ENCODE data around the gene PLA2G5.
"Not testable (repeated sequence)": the region's sequence is repeated elsewhere in the genome, so short reads cannot be mapped to it uniquely, and the experiment has no call there.

The PLA2G5 gene

DNA sequence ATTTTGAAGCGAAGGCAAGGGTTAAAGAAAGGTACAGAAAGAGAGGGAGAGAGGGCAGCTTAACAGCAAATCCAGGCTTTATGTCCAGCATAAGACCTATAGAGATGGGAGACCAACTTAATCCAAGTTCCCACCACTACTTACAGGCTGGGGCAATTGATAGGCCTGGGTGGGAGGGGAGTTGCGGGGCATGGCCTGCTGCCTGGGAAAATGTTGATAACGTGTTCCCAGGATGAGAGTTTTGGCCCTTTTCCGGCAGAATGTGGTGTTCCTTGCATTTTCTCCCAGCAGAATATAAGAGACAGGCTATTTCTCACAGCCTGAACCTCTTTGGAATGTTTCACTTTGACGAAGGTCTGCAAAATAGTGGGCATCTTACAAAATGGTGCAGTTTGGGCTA lies 34.9 kb upstream of the PLA2G5 start:
- no peak overlapping the region for H3K4me2 ChIP-seq (ENCODE audit: low read length)

DNA sequence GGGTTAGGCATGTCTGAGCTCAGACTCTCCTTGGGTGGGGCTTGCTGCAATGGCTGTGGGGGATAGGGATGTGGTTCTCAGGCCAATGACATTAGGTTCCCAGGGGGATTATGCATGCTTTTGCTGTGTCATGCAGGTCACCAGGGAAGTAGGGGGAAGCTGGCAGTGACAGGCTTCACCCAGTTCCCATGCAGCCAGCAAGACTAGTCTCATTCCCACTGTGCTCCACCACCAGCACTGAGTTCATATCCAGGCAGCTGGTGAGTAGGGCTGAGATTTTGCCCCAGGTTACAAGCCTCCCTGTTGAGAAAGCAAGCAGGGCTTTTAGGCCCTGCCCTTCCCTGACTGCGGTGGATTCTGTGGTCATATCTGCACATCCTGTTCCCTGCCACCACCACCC lies 32.1 kb upstream of the PLA2G5 start:
- no peaks in the 10 kb centered on the region for H4K20me1 ChIP-seq (ENCODE audit: insufficient read depth, low read length)
- H3K9ac ChIP-seq (ENCODE audit: low read length), result no peak overlapping the region
- no peak overlapping the region for H3K27ac ChIP-seq (ENCODE audit: low read length)
- H3K79me2 ChIP-seq (ENCODE audit: low read length), result no peaks in the 10 kb centered on the region
- H3K4me2 ChIP-seq (ENCODE audit: low read length), result no peak overlapping the region
- no peaks in the 10 kb centered on the region for H3K4me1 ChIP-seq (ENCODE audit: low read length)
- no peaks in the 10 kb centered on the region for H3K27me3 ChIP-seq (ENCODE audit: low read depth, low read length)
- no peaks in the 10 kb centered on the region for H3K9me3 ChIP-seq (ENCODE audit: insufficient read depth, low read length)
- no peak for TF ChIP-seq EZH2phosphoT487 (IDR thresholded peaks at IDR 0.05; ENCODE audit: low read depth)
- TF ChIP-seq, protein P1, sequence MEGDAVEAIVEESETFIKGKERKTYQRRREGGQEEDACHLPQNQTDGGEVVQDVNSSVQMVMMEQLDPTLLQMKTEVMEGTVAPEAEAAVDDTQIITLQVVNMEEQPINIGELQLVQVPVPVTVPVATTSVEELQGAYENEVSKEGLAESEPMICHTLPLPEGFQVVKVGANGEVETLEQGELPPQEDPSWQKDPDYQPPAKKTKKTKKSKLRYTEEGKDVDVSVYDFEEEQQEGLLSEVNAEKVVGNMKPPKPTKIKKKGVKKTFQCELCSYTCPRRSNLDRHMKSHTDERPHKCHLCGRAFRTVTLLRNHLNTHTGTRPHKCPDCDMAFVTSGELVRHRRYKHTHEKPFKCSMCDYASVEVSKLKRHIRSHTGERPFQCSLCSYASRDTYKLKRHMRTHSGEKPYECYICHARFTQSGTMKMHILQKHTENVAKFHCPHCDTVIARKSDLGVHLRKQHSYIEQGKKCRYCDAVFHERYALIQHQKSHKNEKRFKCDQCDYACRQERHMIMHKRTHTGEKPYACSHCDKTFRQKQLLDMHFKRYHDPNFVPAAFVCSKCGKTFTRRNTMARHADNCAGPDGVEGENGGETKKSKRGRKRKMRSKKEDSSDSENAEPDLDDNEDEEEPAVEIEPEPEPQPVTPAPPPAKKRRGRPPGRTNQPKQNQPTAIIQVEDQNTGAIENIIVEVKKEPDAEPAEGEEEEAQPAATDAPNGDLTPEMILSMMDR (IDR thresholded peaks at IDR 0.05; ENCODE audit: low read depth, low read length), result no peak
- H2AFZ ChIP-seq (ENCODE audit: low read depth, low read length), result no peak overlapping the region
- no peak overlapping the region for H3K4me3 ChIP-seq (ENCODE audit: low read length)
- no peaks in the 10 kb centered on the region for H3K36me3 ChIP-seq (replicated peaks; ENCODE audit: low read depth, low read length)

More for the DNA sequence above, 34.9 kb upstream of the PLA2G5 start:
- Histone ChIP-seq H3K4me1 (ENCODE audit: low read length) (no peaks in the 10 kb centered on the region), H3K27me3 (ENCODE audit: low read depth, low read length) (no peaks in the 10 kb centered on the region), H3K79me2 (ENCODE audit: low read length) (no peaks in the 10 kb centered on the region), H3K36me3 (replicated peaks; ENCODE audit: low read depth, low read length) (no peaks in the 10 kb centered on the region), H2AFZ (ENCODE audit: low read depth, low read length) (no peak overlapping the region), H3K9ac (ENCODE audit: low read length) (no peak overlapping the region), H4K20me1 (ENCODE audit: insufficient read depth, low read length) (no peaks in the 10 kb centered on the region), H3K4me3 (ENCODE audit: low read length) (no peak overlapping the region), H3K9me3 (ENCODE audit: insufficient read depth, low read length) (no peaks in the 10 kb centered on the region), H3K27ac (ENCODE audit: low read length) (no peak overlapping the region)
- TF ChIP-seq EZH2phosphoT487 (IDR thresholded peaks at IDR 0.05; ENCODE audit: low read depth), result no peak
- TF ChIP-seq, protein P1 (IDR thresholded peaks at IDR 0.05; ENCODE audit: low read depth, low read length), result no peak

DNA sequence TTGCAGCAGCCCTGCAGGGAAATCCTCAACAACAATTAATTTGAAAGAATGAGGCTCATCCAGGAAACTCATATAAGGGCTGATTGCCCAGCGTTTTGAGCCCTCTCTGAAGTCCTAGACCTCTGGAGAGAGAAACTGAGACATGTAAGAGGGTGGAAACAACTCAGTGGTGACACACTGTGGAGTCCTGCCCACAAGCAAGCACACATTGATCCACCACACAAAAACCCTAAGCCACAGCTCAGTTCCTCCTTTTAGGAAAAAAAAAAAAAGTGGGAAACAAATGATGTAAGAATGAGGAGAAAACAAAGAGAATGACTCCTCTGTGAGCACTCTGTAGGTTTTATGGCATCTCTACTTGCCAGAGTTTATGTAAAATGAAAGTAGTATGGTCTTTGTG lies 22.9 kb upstream of the PLA2G5 start:
- Histone ChIP-seq H3K4me2 (ENCODE audit: low read length) (no peak overlapping the region), H3K4me3 (ENCODE audit: low read length) (no peak overlapping the region), H3K27me3 (ENCODE audit: low read depth, low read length) (no peaks in the 10 kb centered on the region), H3K27ac (ENCODE audit: low read length) (no peak overlapping the region), H3K36me3 (replicated peaks; ENCODE audit: low read depth, low read length) (no peaks in the 10 kb centered on the region), H2AFZ (ENCODE audit: low read depth, low read length) (no peak overlapping the region), H4K20me1 (ENCODE audit: insufficient read depth, low read length) (no peaks in the 10 kb centered on the region), H3K9ac (ENCODE audit: low read length) (no peak overlapping the region), H3K4me1 (ENCODE audit: low read length) (no peaks in the 10 kb centered on the region), H3K79me2 (ENCODE audit: low read length) (no peaks in the 10 kb centered on the region), H3K9me3 (ENCODE audit: insufficient read depth, low read length) (no peaks in the 10 kb centered on the region)
- no peak for TF ChIP-seq EZH2phosphoT487 (IDR thresholded peaks at IDR 0.05; ENCODE audit: low read depth)
- TF ChIP-seq, protein P1 (IDR thresholded peaks at IDR 0.05; ENCODE audit: low read depth, low read length), result no peak

DNA sequence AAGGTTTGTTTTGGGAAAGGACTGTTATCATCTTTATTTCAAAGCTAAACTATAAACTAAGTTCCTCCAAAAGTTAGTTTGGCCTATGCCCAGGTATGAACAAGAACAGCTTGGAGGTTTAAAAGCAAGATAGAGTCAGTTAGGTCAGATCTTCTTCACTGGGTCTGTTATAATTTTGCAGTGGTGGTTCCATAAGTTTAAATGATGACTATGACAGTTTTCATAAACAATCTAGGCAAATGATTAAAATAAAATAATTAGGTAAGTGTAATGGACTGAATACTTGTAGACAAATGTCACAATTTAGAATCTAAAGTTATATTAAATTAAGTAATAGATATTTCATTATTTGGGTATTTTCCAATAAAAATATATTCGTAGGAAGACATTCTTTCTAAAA lies 21.4 kb upstream of the PLA2G5 start:
- Histone ChIP-seq H3K4me2 (ENCODE audit: low read length) (no peak overlapping the region), H3K27ac (ENCODE audit: low read length) (no peak overlapping the region), H3K9ac (ENCODE audit: low read length) (no peak overlapping the region), H3K4me3 (ENCODE audit: low read length) (no peak overlapping the region), H3K79me2 (ENCODE audit: low read length) (no peaks in the 10 kb centered on the region), H2AFZ (ENCODE audit: low read depth, low read length) (no peak overlapping the region), H3K4me1 (ENCODE audit: low read length) (no peaks in the 10 kb centered on the region), H3K27me3 (ENCODE audit: low read depth, low read length) (no peaks in the 10 kb centered on the region), H3K36me3 (replicated peaks; ENCODE audit: low read depth, low read length) (no peaks in the 10 kb centered on the region), H4K20me1 (ENCODE audit: insufficient read depth, low read length) (no peaks in the 10 kb centered on the region), H3K9me3 (ENCODE audit: insufficient read depth, low read length) (0 out of 2 replicates have a peak, but pooled peaks cover 2% of the 10 kb centered on the region)
- TF ChIP-seq, protein P1 (IDR thresholded peaks at IDR 0.05; ENCODE audit: low read depth, low read length), result no peak
- no peak for TF ChIP-seq EZH2phosphoT487 (IDR thresholded peaks at IDR 0.05; ENCODE audit: low read depth)

DNA sequence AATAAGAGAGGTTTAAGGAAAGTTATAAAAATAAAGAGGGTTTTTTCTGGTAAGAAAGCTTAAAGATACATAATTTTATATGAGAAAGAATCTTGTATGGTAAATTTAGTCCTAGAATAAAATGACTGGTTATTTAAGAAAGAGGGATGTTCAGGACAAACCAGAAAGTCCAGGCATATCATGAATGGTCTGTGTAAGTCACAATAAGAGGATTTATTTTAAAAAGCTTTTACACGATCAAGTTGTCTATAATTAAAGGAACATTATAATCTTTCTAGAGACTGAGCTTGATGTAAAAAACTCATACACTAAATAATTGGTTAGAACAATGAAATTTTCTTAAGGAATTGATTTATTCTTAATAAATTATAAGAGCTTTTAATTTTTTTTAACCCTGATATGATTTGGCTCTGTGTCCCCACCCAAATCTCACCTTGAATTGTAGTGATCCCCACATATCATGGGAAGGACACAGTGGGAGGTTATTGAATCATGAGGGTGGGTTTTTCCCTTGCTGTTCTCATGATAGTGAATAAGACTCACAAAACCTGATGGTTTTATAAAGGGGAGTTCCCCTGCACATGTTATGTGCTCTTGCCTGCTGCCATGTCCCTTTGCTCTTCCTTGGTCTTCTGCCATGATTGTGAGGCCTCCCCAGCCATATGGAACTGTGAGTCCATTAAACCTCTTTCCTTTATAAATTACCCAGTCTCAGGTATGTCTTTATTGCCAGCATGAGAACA lies 20.8 kb upstream of the PLA2G5 start:
- not testable (repeated sequence) for H4K20me1 ChIP-seq (ENCODE audit: insufficient read depth, low read length); H3K9me3 ChIP-seq (ENCODE audit: insufficient read depth, low read length); H3K27me3 ChIP-seq (ENCODE audit: low read depth, low read length); H3K27ac ChIP-seq (ENCODE audit: low read length); H3K4me1 ChIP-seq (ENCODE audit: low read length); H2AFZ ChIP-seq (ENCODE audit: low read depth, low read length); H3K9ac ChIP-seq (ENCODE audit: low read length); H3K79me2 ChIP-seq (ENCODE audit: low read length); H3K4me3 ChIP-seq (ENCODE audit: low read length); H3K4me2 ChIP-seq (ENCODE audit: low read length); H3K36me3 ChIP-seq (replicated peaks; ENCODE audit: low read depth, low read length)
